ACC112 (cell line): ENCODE data around the gene CDYL.
"Not testable (repeated sequence)": the region's sequence is repeated elsewhere in the genome, so short reads cannot be mapped to it uniquely, and the experiment has no call there.

Experiments used
- H2AFZ ChIP-seq: fragments of 200-600 bp; sonication (generic); one replicate; pipeline ENCODE4 v1.6.0; 2017; ENCODE audit warnings: antibody characterized with exemption, low read length; ENCODE audit not compliant: unreplicated experiment
- H3K27ac ChIP-seq: fragments of 200-600 bp; sonication (generic); 2 replicates; pipeline ENCODE4 v1.5.1; 2014; ENCODE audit warnings: low read depth, mild to moderate bottlenecking, antibody characterized with exemption, low read length, moderate library complexity
- H3K27me3 ChIP-seq: fragments of 200-600 bp; sonication (generic); 2 replicates; pipeline ENCODE4 v1.6.1; 2014; ENCODE audit warnings: mild to moderate bottlenecking, antibody characterized with exemption, low read length, moderate library complexity, mixed read lengths; ENCODE audit not compliant: insufficient read depth
- H3K36me3 ChIP-seq: fragments of 200-600 bp; sonication (generic); 2 replicates; pipeline ENCODE4 v1.6.1; 2016; ENCODE audit warnings: mild to moderate bottlenecking, antibody characterized with exemption, low read length, moderate library complexity, mixed read lengths; ENCODE audit not compliant: insufficient read depth
- H3K4me1 ChIP-seq: fragments of 200-600 bp; sonication (generic); one replicate; pipeline ENCODE4 v1.6.1; 2016; ENCODE audit warnings: low read length, mixed read lengths; ENCODE audit not compliant: insufficient read depth, unreplicated experiment, control insufficient read depth
- H3K4me3 ChIP-seq: fragments of 200-600 bp; sonication (generic); 2 replicates; pipeline ENCODE4 v1.5.1; 2014; ENCODE audit warnings: mild to moderate bottlenecking, low read depth, low read length
- H3K79me2 ChIP-seq: fragments of 200-600 bp; sonication (generic); one replicate; pipeline ENCODE4 v1.6.0; 2016; ENCODE audit warnings: low read length; ENCODE audit not compliant: control insufficient read depth, unreplicated experiment, insufficient read depth

CDYL gene

GRCh38 chr6:4853782-4854511 is 77.7 kb downstream of the CDYL start:
- Histone ChIP-seq H2AFZ (no peak overlapping the region), H3K4me1 (peaks cover 3% of the 10 kb centered on the region), H3K4me3 (no peak overlapping the region), H3K27ac (no peak overlapping the region), H3K27me3 (no peaks in the 10 kb centered on the region), H3K36me3 (no peaks in the 10 kb centered on the region), H3K79me2 (peaks cover 54% of the 10 kb centered on the region)

GRCh38 chr6:4856785-4857184 is 80.6 kb downstream of the CDYL start:
- Histone ChIP-seq H3K27me3 (no peaks in the 10 kb centered on the region), H3K79me2 (peaks cover 45% of the 10 kb centered on the region), H3K27ac (no peak overlapping the region), H3K36me3 (no peaks in the 10 kb centered on the region), H3K4me1 (no peaks in the 10 kb centered on the region), H2AFZ (no peak overlapping the region), H3K4me3 (no peak overlapping the region)

DNA sequence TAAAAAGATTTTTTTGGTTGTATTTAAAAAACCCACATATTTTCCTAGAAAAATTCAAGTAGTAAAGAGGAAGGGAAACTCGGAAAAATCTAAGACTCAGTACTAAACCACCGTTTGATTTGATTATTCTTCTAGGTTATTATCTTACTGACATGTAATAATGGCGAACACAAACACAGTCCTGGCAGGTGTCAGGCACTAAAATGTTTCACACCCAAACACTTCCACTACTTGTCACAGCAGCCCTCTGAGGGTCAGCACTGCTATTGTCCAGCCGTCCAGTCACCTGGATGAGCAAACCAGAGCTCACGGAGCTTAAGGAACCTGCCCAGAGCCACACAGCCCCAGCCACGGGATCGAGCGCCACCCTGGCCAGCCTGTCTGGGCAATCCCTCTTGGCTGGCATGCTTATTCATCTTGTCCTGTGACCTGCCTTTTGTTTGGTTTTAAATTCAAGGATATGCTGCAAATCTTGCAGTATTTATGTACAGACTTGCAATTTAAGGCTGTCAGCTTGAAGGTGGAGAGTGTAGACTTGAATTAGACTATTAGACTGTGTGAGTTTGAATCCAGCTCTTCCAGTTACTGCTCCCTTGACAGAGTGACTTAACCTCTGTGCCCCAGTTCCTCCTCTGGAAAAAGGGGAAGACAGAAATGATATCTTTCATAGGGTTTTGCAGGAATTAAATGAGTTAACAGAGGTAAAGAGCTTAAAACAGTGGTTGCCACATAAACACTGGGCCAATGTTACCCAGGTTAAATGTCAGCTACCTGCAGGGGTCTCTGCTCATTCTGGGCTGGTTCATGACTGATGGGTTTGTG is 82.2 kb downstream of the CDYL start:
- no peak overlapping the region for H3K27ac ChIP-seq
- peaks cover 41% of the 10 kb centered on the region for H3K79me2 ChIP-seq

DNA sequence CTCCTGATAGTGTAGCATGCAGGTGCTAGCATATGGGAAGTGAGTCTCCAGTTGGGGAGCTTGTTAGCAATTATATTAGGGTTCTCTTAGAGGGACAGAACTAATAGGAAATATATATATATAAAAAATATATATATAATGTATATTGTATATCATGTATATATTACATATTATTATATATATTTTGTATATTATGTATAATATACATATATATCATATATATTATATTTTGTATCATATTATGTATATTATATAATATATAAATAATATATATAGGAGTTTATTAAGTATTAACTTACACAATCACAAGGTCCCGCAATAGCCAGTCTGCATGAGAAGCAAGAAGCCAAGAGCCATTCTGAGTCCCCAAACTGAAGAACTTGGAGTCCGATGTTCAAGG is 84.2 kb downstream of the CDYL start:
- Histone ChIP-seq H3K36me3 (no peaks in the 10 kb centered on the region), H3K79me2 (peaks cover 27% of the 10 kb centered on the region), H3K27ac (no peak overlapping the region), H3K4me3 (no peak overlapping the region), H3K27me3 (no peaks in the 10 kb centered on the region), H3K4me1 (no peaks in the 10 kb centered on the region), H2AFZ (no peak overlapping the region)

More for the DNA sequence above, 82.2 kb downstream of the CDYL start:
- H3K27me3 ChIP-seq: no peaks in the 10 kb centered on the region
- H3K4me3 ChIP-seq: no peak overlapping the region
- no peaks in the 10 kb centered on the region for H3K36me3 ChIP-seq
- H3K4me1 ChIP-seq: no peaks in the 10 kb centered on the region
- no peak overlapping the region for H2AFZ ChIP-seq

DNA sequence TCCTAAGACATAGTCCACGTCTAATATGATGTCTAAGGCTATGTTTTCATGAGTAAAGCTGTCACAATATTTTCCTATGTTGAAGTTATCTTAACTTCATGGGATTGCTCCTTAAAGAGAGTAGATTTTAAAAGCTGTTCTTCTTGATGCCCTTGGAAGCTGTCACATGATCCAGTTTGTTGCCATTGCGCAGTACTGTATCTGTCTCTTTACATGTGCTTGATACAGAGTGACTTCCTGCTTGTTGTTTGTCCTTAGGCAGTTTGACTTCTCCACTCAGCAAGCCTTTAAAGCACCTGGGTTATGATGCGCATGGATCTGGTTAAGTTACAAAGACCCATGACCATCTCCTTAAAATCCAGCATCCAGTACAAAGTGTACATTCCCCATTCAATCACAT is 85.4 kb downstream of the CDYL start:
- Histone ChIP-seq H3K27ac (no peak overlapping the region), H3K4me3 (no peak overlapping the region), H3K27me3 (no peaks in the 10 kb centered on the region), H2AFZ (no peak overlapping the region), H3K36me3 (0 out of 2 replicates have a peak, but pooled peaks cover under 1% of the 10 kb centered on the region), H3K79me2 (peaks cover 27% of the 10 kb centered on the region), H3K4me1 (no peaks in the 10 kb centered on the region)

DNA sequence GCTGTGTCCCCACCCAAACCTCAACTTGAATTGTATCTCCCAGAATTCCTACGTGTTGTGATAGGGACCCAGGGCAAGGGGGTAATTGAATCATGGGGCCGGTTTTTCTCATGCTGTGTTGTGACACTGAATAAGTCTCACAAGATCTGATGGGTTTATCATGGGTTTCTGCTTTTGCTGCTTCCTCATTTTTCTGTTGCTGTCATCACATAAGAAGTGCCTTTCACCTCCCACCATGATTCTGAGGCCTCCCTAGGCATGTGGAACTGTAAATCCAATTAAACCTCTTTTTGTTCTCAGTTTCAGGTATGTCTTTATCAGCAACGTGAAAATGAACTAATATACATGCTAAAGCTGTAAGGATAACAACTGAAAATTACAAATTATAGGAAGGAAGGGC is 88.3 kb downstream of the CDYL start:
- no peak overlapping the region for H2AFZ ChIP-seq
- no peaks in the 10 kb centered on the region for H3K4me1 ChIP-seq
- no peak overlapping the region for H3K4me3 ChIP-seq
- no peak overlapping the region for H3K27ac ChIP-seq
- H3K36me3 ChIP-seq: 0 out of 2 replicates have a peak, but pooled peaks cover 5% of the 10 kb centered on the region
- H3K79me2 ChIP-seq: peaks cover 29% of the 10 kb centered on the region
- no peaks in the 10 kb centered on the region for H3K27me3 ChIP-seq

DNA sequence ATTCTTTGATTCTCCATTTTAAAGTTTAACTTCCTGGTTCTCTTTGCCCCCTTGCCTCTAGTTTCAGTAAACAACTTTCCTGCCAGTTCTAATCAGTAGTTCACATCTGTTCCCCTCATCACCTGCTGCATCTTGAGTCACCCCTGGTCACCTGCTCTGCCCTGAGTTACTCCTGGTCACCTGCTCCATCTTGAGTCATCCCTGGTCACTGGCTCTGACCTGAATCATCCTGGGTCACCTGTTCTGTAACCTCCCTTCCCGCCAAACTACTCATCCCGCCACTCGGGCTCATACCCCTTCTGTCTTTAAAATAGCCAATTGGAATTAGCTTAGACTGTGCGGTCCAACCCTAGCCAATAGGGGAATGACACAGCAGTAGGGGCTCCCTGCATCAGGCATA is 88.8 kb downstream of the CDYL start:
- H3K27me3 ChIP-seq, H3K4me1 ChIP-seq, H2AFZ ChIP-seq, H3K27ac ChIP-seq, H3K4me3 ChIP-seq, H3K36me3 ChIP-seq: not testable (repeated sequence)
- H3K79me2 ChIP-seq: peaks cover 33% of the 10 kb centered on the region

DNA sequence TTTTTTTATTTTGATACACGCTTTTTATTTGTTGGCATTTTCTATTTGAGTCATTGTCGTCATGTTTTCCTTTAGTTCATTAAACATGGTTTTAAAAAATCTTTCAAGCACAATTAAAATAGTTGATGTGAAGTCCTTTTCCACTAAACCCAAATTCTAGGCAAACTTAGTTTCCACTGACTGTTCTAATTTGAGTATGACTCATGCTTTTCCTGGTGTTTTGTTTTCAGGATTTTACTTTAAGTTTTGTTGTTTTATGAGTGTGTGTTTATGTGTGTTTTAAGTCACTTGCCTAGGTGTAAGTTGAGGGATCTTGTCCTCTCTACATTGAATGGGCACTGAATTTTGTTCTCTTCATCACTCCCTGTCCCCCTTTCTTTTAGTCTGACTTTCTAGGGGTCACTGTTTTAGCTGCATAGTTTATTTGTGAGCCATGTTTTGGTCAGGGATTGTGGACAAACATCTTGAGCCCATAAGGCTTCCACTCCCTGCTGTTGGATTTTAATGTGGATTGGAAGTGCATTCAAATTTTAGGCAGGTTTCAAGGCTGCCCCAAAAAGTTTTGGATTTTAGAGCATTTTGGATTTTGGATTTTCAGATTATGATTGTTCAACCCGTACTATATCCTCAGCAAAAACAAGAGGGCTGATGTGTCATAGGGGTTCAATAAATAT is 94.8 kb downstream of the CDYL start:
- Histone ChIP-seq H3K36me3 (0 out of 2 replicates have a peak, but pooled peaks cover 5% of the 10 kb centered on the region), H3K79me2 (peaks cover 83% of the 10 kb centered on the region), H3K4me3 (no peak overlapping the region), H3K27ac (no peak overlapping the region), H3K27me3 (no peaks in the 10 kb centered on the region), H3K4me1 (peaks cover 13% of the 10 kb centered on the region), H2AFZ (no peak overlapping the region)

- 0 out of 2 replicates have a peak, but pooled peaks cover 2% of the 10 kb centered on the region for H3K36me3 ChIP-seq
- peaks cover 13% of the 10 kb centered on the region for H3K4me1 ChIP-seq
- no peak overlapping the region for H2AFZ ChIP-seq
Measured at GRCh38 chr6:4871825-4872224, 95.6 kb downstream of the CDYL start.

DNA sequence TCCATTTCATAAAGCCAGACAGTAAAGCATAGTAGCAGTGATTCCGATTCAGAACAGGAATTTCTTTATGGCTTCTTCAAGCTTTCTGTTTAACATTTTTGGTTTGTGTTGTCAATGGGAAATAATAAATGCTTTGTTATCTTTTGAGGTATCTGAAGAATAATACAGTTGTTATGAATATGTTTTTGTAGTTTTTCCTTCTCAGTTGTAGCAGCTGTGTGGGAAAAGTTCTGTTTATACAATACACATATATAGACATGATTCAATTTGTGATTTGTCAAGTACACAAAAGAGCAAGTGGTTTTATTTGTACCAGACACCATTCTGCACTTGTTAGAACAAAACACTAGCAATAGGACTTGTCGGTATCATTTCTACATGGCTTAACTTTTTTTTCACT is 96.6 kb downstream of the CDYL start:
- Histone ChIP-seq H3K27ac (no peak overlapping the region), H3K4me1 (peaks cover 13% of the 10 kb centered on the region), H2AFZ (no peak overlapping the region), H3K79me2 (peaks cover 89% of the 10 kb centered on the region), H3K27me3 (no peaks in the 10 kb centered on the region), H3K36me3 (no peaks in the 10 kb centered on the region), H3K4me3 (no peak overlapping the region)

More at GRCh38 chr6:4871825-4872224, 95.6 kb downstream of the CDYL start:
- no peak overlapping the region for H3K27ac ChIP-seq
- H3K79me2 ChIP-seq: peaks cover 89% of the 10 kb centered on the region
- no peaks in the 10 kb centered on the region for H3K27me3 ChIP-seq
- no peak overlapping the region for H3K4me3 ChIP-seq
